Ovary (tissue), 3 donors: Measurements from ENCODE around the gene SV2B.

Source experiments
- CTCF ChIP-seq, 3 donors: fragments of 450-650 bp in 2 of 3; fragments of 200-600 bp in 1 of 3; IDR thresholded peaks; one replicate each; pipeline versions ENCODE4 v1.5.1 to v1.8.0; 2016 to 2022; ENCODE audit warnings: antibody characterized with exemption in 3 of 3, mild to moderate bottlenecking in 1 of 3
- POLR2A ChIP-seq: fragments of 450-650 bp; IDR thresholded peaks from one replicate; pipeline ENCODE4 v1.6.1; 2017; ENCODE audit warnings: antibody characterized with exemption, mild to moderate bottlenecking, moderate library complexity
- donor health status: DM: no; HTN: no; CAD: no.

DNA sequence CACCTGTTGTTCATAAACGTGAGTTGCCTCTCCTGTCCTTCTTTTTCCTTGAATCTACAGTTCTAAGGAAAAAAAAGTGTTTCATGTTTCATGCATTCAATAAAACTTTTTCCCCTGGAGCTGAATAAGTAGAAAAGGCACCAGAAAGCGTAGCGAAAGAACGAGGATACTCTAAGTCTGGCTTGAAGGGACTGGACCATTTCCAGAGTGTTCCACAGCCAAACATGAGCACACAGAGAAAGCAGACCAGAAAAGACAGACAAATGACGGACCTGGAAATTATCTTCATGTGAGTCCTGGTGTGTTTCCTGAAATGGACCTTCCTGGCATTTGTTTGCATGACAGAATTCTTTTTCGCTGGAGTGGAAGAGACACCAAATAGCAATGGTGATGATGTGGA lies 204.7 kb downstream of the SV2B start:
- TF ChIP-seq CTCF (IDR thresholded peaks at IDR 0.05): no peak
- TF ChIP-seq POLR2A: no peak
